HEK293 (cell line): Measurements from ENCODE around the gene TRPV5.

Source experiments
- CTCF ChIA-PET: fragments of 350-600 bp; formaldehyde crosslinking; extraction: SDS; loops from one replicate; lab custom pipeline; 2021; ENCODE audit warnings: antibody characterized with exemption; lab: Yijun Ruan, JAX
- POLR2A ChIA-PET: fragments of 300-600 bp; formaldehyde crosslinking; extraction: SDS; loops from one replicate; lab custom pipeline; 2020; ENCODE audit warnings: antibody characterized with exemption, inconsistent platforms; lab: Yijun Ruan, JAX
- H3K27ac ChIP-seq: fragments of 200-500 bp; sonication (Bioruptor generic); 2 replicates; pipeline ENCODE4 v1.5.1; 2014; ENCODE audit warnings: low read depth, low read length, control low read depth, inconsistent platforms; ENCODE audit errors: extremely low read depth
- H3K36me3 ChIP-seq, 2 experiments: fragments of 200-500 bp in 1 of 2; sonication (Bioruptor generic) in 1 of 2; 1 replicate in 1 of 2; 2 replicates in 1 of 2; pipeline ENCODE4 v1.5.1; 2014 to 2017; ENCODE audit warnings: inconsistent platforms in 2 of 2, low read length in 2 of 2; ENCODE audit not compliant: control insufficient read depth in 2 of 2, insufficient read depth in 1 of 2
- H3K4me1 ChIP-seq: fragments of 200-500 bp; sonication (Bioruptor generic); 2 replicates; pipeline ENCODE4 v1.5.1; 2014; ENCODE audit warnings: mild to moderate bottlenecking, low read length, inconsistent platforms; ENCODE audit not compliant: control insufficient read depth, insufficient read depth
- H3K4me3 ChIP-seq: 2 replicates; pipeline ENCODE4 v1.5.1; 2011; ENCODE audit warnings: low read depth, mild to moderate bottlenecking, control low read depth, low read length, moderate library complexity
- H3K9me3 ChIP-seq: fragments of 200-500 bp; sonication (Bioruptor generic); 2 replicates; pipeline ENCODE4 v1.5.1; 2014; ENCODE audit warnings: low read depth, low read length, inconsistent platforms; ENCODE audit not compliant: control insufficient read depth, insufficient read depth
- AEBP2 ChIP-seq: fragments of 450-650 bp; formaldehyde crosslinking; IDR thresholded peaks from 2 replicates; pipeline ENCODE4 v1.5.1; 2016; ENCODE audit warnings: missing biosample characterization, missing genetic modification characterization, borderline replicate concordance
- BCL11A ChIP-seq: fragments of 450-650 bp; formaldehyde crosslinking; IDR thresholded peaks from 2 replicates; pipeline ENCODE4 v1.5.1; 2016; ENCODE audit warnings: low read depth, missing biosample characterization, missing genetic modification characterization
- ELK4 ChIP-seq: IDR thresholded peaks from 2 replicates; pipeline ENCODE4 v1.6.1; 2011; ENCODE audit warnings: mild to moderate bottlenecking, low read depth, low read length, borderline replicate concordance
- IKZF3 ChIP-seq: fragments of 450-650 bp; IDR thresholded peaks from 2 replicates; pipeline ENCODE4 v1.5.0; 2018; ENCODE audit warnings: missing biosample characterization, mild to moderate bottlenecking, missing genetic modification characterization, moderate library complexity
- KLF1 ChIP-seq: fragments of 450-650 bp; formaldehyde crosslinking; IDR thresholded peaks from 2 replicates; pipeline ENCODE4 v1.5.1; 2016; ENCODE audit warnings: missing biosample characterization, missing genetic modification characterization
- KLF9 ChIP-seq: fragments of 450-650 bp; formaldehyde crosslinking; IDR thresholded peaks from 2 replicates; pipeline ENCODE4 v1.5.1; 2016; ENCODE audit warnings: missing biosample characterization, missing genetic modification characterization, low read depth
- OVOL3 ChIP-seq: fragments of 450-650 bp; formaldehyde crosslinking; IDR thresholded peaks from 2 replicates; pipeline ENCODE4 v1.5.1; 2016; ENCODE audit warnings: missing biosample characterization, missing genetic modification characterization
- TRIM28 ChIP-seq: IDR thresholded peaks from 2 replicates; pipeline ENCODE4 v1.6.1; 2011; ENCODE audit warnings: low read length, control low read depth, borderline replicate concordance
- ZBTB20 ChIP-seq: fragments of 450-650 bp; formaldehyde crosslinking; IDR thresholded peaks from 2 replicates; pipeline ENCODE4 v1.5.1; 2016; ENCODE audit warnings: missing biosample characterization, missing genetic modification characterization
- ZBTB26 ChIP-seq: fragments of 450-650 bp; formaldehyde crosslinking; optimal IDR thresholded peaks from 2 replicates; pipeline ENCODE3; 2016; ENCODE audit warnings: missing biosample characterization, mild to moderate bottlenecking, missing genetic modification characterization
- ZNF10 ChIP-seq: fragments of 450-650 bp; formaldehyde crosslinking; IDR thresholded peaks from 2 replicates; pipeline ENCODE4 v1.5.1; 2017; ENCODE audit warnings: missing biosample characterization, missing genetic modification characterization
- ZNF121 ChIP-seq: fragments of 450-650 bp; formaldehyde crosslinking; IDR thresholded peaks from 2 replicates; pipeline ENCODE4 v1.5.1; 2016; ENCODE audit warnings: missing biosample characterization, missing genetic modification characterization
- ZNF202 ChIP-seq: fragments of 450-650 bp; formaldehyde crosslinking; IDR thresholded peaks from 2 replicates; pipeline ENCODE4 v1.5.1; 2016; ENCODE audit warnings: missing biosample characterization, missing genetic modification characterization, borderline replicate concordance
- ZNF239 ChIP-seq: fragments of 450-650 bp; formaldehyde crosslinking; IDR thresholded peaks from 2 replicates; pipeline ENCODE4 v1.5.1; 2016; ENCODE audit warnings: missing biosample characterization, missing genetic modification characterization
- ZNF280C ChIP-seq: fragments of 450-650 bp; formaldehyde crosslinking; IDR thresholded peaks from 2 replicates; pipeline ENCODE4 v1.5.1; 2016; ENCODE audit warnings: missing biosample characterization, missing genetic modification characterization
- ZNF335 ChIP-seq: fragments of 450-650 bp; formaldehyde crosslinking; conservative IDR thresholded peaks from 2 replicates; pipeline ENCODE4 v1.5.1; 2016; ENCODE audit warnings: missing biosample characterization, missing genetic modification characterization
- ZNF354C ChIP-seq: fragments of 450-650 bp; formaldehyde crosslinking; IDR thresholded peaks from 2 replicates; pipeline ENCODE4 v1.5.1; 2016; ENCODE audit warnings: missing biosample characterization, missing genetic modification characterization, low read depth, borderline replicate concordance
- ZNF366 ChIP-seq: fragments of 450-650 bp; formaldehyde crosslinking; conservative IDR thresholded peaks from 2 replicates; pipeline ENCODE4 v1.5.1; 2016; ENCODE audit warnings: missing biosample characterization, missing genetic modification characterization
- ZNF391 ChIP-seq: fragments of 450-650 bp; formaldehyde crosslinking; IDR thresholded peaks from 2 replicates; pipeline ENCODE4 v1.5.1; 2016; ENCODE audit warnings: low read depth, missing biosample characterization, missing genetic modification characterization, borderline replicate concordance
- ZNF426 ChIP-seq: fragments of 450-650 bp; formaldehyde crosslinking; IDR thresholded peaks from 2 replicates; pipeline ENCODE4 v1.5.1; 2017; ENCODE audit warnings: missing biosample characterization, missing genetic modification characterization, mild to moderate bottlenecking, inconsistent platforms, moderate library complexity
- ZNF571 ChIP-seq: fragments of 450-650 bp; formaldehyde crosslinking; IDR thresholded peaks from 2 replicates; pipeline ENCODE4 v1.5.0; 2017; ENCODE audit warnings: missing biosample characterization, missing genetic modification characterization
- ZNF600 ChIP-seq: fragments of 450-650 bp; formaldehyde crosslinking; IDR thresholded peaks from 2 replicates; pipeline ENCODE4 v1.5.1; 2016; ENCODE audit warnings: missing biosample characterization, missing genetic modification characterization
- ZNF629 ChIP-seq: fragments of 450-650 bp; formaldehyde crosslinking; IDR thresholded peaks from 2 replicates; pipeline ENCODE4 v1.5.1; 2017; ENCODE audit warnings: missing biosample characterization, missing genetic modification characterization
- ZNF654 ChIP-seq: fragments of 450-650 bp; formaldehyde crosslinking; IDR thresholded peaks from 2 replicates; pipeline ENCODE4 v1.5.1; 2016; ENCODE audit warnings: low read depth, missing biosample characterization, missing genetic modification characterization

The TRPV5 gene

GRCh38 chr7:142923391-142923790 lies 10.2 kb downstream of the TRPV5 start:
- CTCF ChIA-PET, result interaction anchor here (1.3 to 2.0 kb wide), 2 partner anchors 14 to 292 kb away, joined by 6 to 7 read pairs; no protein-coding TSS in a partner anchor
- Histone ChIP-seq H3K27ac (no peak overlapping the region), H3K4me1 (no peaks in the 10 kb centered on the region), H3K4me3 (no peak overlapping the region), H3K9me3 (no peaks in the 10 kb centered on the region), H3K36me3 (no peaks in the 10 kb centered on the region)
- TF ChIP-seq ZNF571 (tag by site-specific recombination), result no peak
- TF ChIP-seq ZBTB26 (tag by site-specific recombination), result no peak
- TF ChIP-seq ZNF354C (tag by site-specific recombination), result no peak
- TF ChIP-seq ZNF426 (tag by site-specific recombination), result no peak
- POLR2A ChIA-PET, result interaction anchor here (1.2 kb wide), 1 partner anchor 13 kb away, joined by 3 read pairs; no protein-coding TSS in a partner anchor

- Histone ChIP-seq H3K36me3 (no peaks in the 10 kb centered on the region), H3K4me1 (no peaks in the 10 kb centered on the region), H3K4me3 (no peak overlapping the region), H3K9me3 (no peaks in the 10 kb centered on the region), H3K27ac (no peak overlapping the region)
- POLR2A ChIA-PET, result no interaction called here
- TF ChIP-seq IKZF3, result no peak
- TF ChIP-seq ZNF121 (tag by site-specific recombination), result no peak
- no peak for TF ChIP-seq KLF9
- TF ChIP-seq ZNF629 (tag by site-specific recombination), result no peak
- TF ChIP-seq OVOL3 (tag by site-specific recombination), result no peak
- TF ChIP-seq AEBP2 (tag by site-specific recombination), result no peak
- CTCF ChIA-PET, result interaction anchor here (0.6 to 2.0 kb wide), 2 partner anchors 39 to 243 kb away, joined by 3 to 6 read pairs; no protein-coding TSS in a partner anchor
Observed at GRCh38 chr7:142919656-142920055, 13.9 kb downstream of the TRPV5 start.

GRCh38 chr7:142918901-142919300 lies 14.6 kb downstream of the TRPV5 start:
- ChIA-PET CTCF (interaction anchor here (1.0 to 2.0 kb wide), 4 partner anchors 9 to 85 kb away, joined by 3 to 6 read pairs (median 4); no protein-coding TSS in a partner anchor), POLR2A (no interaction called here)
- Histone ChIP-seq H3K36me3 (no peaks in the 10 kb centered on the region), H3K4me3 (no peak overlapping the region), H3K9me3 (no peaks in the 10 kb centered on the region), H3K27ac (no peak overlapping the region), H3K4me1 (no peaks in the 10 kb centered on the region)
- TF ChIP-seq KLF1 (tag by site-specific recombination), result no peak
- TF ChIP-seq ZNF654 (tag by site-specific recombination), result no peak
- no peak for TF ChIP-seq ZNF202 (tag by site-specific recombination)

- no peak overlapping the region for H3K27ac ChIP-seq
- no peaks in the 10 kb centered on the region for H3K36me3 ChIP-seq
- H3K4me1 ChIP-seq, result no peaks in the 10 kb centered on the region
- POLR2A ChIA-PET, result no interaction called here
- CTCF ChIA-PET, result no interaction called here
- no peaks in the 10 kb centered on the region for H3K9me3 ChIP-seq
- no peak overlapping the region for H3K4me3 ChIP-seq
- TF ChIP-seq ZNF600 (tag by site-specific recombination) (no peak), ELK4 (no peak), ZNF239 (no peak), ZNF366 (no peak), ZNF280C (tag by site-specific recombination) (no peak), TRIM28 (no peak), ZNF335 (no peak), ZNF10 (tag by site-specific recombination) (no peak), ZBTB20 (no peak), BCL11A (tag by site-specific recombination) (no peak), ZNF391 (tag by site-specific recombination) (no peak)
Observed at GRCh38 chr7:142917447-142917846, 16.1 kb downstream of the TRPV5 start.
